ENCODE data around the gene CALN1. TPM values are rescaled to one million over a fixed set of nuclear protein-coding genes. Genes with fewer than 3 reads are reported as not detected.

The CALN1 gene
- polyA plus RNA-seq, 3 donors = under 0.01 TPM; not detected in 2

DNA sequence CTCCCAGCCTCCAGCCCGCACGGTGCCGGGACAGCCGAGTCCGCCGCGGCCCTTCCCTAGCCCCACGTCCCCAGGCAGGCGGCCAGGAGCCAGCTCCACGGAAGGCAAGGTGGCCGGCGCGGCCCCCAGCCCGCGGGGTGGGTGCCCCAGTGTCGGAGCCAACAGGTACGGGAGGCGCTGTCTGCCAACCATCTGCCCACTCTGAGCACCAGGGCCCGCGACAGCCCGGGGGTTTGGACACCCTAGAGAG, 75.8 kb downstream of the CALN1 start:
- Mint-ChIP-seq H3K27me3 (ENCODE audit: low read depth in 3 of 3) (peaks cover 44 to 52% (median 50%) of the 10 kb centered on the region in 3 donors), H3K9me3 (peaks cover 4 to 17% (median 8%) of the 10 kb centered on the region in 7 donors), H3K4me1 (peaks cover 4% of the 10 kb centered on the region), H3K27ac (no peak overlapping the region), H3K36me3 (no peaks in the 10 kb centered on the region), H3K4me3 (peak overlapping the region in 1 of 2 donors; percentile 65)
- Histone ChIP-seq H3K4me2 (replicated peaks; ENCODE audit: extremely low read depth, low read length, poor library complexity, severe bottlenecking) (peak overlapping the region; percentile 49), H3K36me3 (replicated peaks in 1 of 2; ENCODE audit: control insufficient read depth in 1 of 2, insufficient read depth in 2 of 2, low read length in 2 of 2) (no peaks in the 10 kb centered on the region), H3K79me2 (ENCODE audit: insufficient read depth, low read length) (no peaks in the 10 kb centered on the region), H3K4me3 (replicated peaks in 1 of 3; ENCODE audit: low read depth in 2 of 3, low read length in 3 of 3) (peak overlapping the region in 1 of 3 experiments; percentile 30), H3K4me1 (ENCODE audit: control insufficient read depth in 1 of 2, insufficient read depth in 2 of 2, low read length in 2 of 2) (peaks cover 0 to 18% of the 10 kb centered on the region in 2 donors), H3K9me3 (replicated peaks in 1 of 2; ENCODE audit: control insufficient read depth in 1 of 2, insufficient read depth in 1 of 2, low read length in 2 of 2) (peaks cover 4 to 9% of the 10 kb centered on the region in 2 donors), H3K27me3 (ENCODE audit: control insufficient read depth in 2 of 2, insufficient read depth in 2 of 2, low read length in 2 of 2) (peaks cover 31 to 46% of the 10 kb centered on the region in 2 donors), H2AFZ (ENCODE audit: insufficient read depth, low read depth, low read length, poor library complexity, severe bottlenecking) (no peak overlapping the region), H3K9ac (ENCODE audit: insufficient read depth, low read length, poor library complexity, severe bottlenecking) (no peak overlapping the region), H3K27ac (ENCODE audit: low read depth in 1 of 2, low read length in 2 of 2) (no peak overlapping the region), H4K20me1 (ENCODE audit: insufficient read depth, low read length) (no peaks in the 10 kb centered on the region)
- intact Hi-C loops (cut with micrococcal nuclease) = no loop called here
- no peak for DNase-seq
- 0% methylated on average over 21 of the region's 21 CpGs for WGBS (ENCODE audit: insufficient coverage)
- TF ChIP-seq CTCF (IDR thresholded peaks at IDR 0.05) = no peak

GRCh38 chr7:72335561-72336381, 76.4 kb downstream of the CALN1 start:
- H3K9me3 ChIP-seq (replicated peaks in 1 of 2; ENCODE audit: control insufficient read depth in 1 of 2, insufficient read depth in 1 of 2, low read length in 2 of 2) = peaks cover 4 to 9% of the 10 kb centered on the region in 2 donors
- H3K27me3 ChIP-seq (ENCODE audit: control insufficient read depth in 2 of 2, insufficient read depth in 2 of 2, low read length in 2 of 2) = peaks cover 31 to 46% of the 10 kb centered on the region in 2 donors
- no peaks in the 10 kb centered on the region for H3K79me2 ChIP-seq (ENCODE audit: insufficient read depth, low read length)
- H3K4me3 ChIP-seq (replicated peaks in 1 of 3; ENCODE audit: low read depth in 2 of 3, low read length in 3 of 3) = peak overlapping the region in 1 of 3 experiments; percentile 30
- H3K4me2 ChIP-seq (replicated peaks; ENCODE audit: extremely low read depth, low read length, poor library complexity, severe bottlenecking) = peak overlapping the region; percentile 49
- intact Hi-C loops (cut with micrococcal nuclease) = no loop called here
- peaks cover 0 to 18% of the 10 kb centered on the region in 2 donors for H3K4me1 ChIP-seq (ENCODE audit: control insufficient read depth in 1 of 2, insufficient read depth in 2 of 2, low read length in 2 of 2)
- Mint-ChIP-seq H3K9me3 (peaks cover 4 to 17% (median 8%) of the 10 kb centered on the region in 7 donors), H3K27me3 (ENCODE audit: low read depth in 3 of 3) (peaks cover 44 to 51% (median 50%) of the 10 kb centered on the region in 3 donors), H3K4me3 (peak overlapping the region in 1 of 2 donors; percentile 74), H3K4me1 (peaks cover 4% of the 10 kb centered on the region), H3K27ac (no peak overlapping the region), H3K36me3 (no peaks in the 10 kb centered on the region)
- no peak overlapping the region for H3K27ac ChIP-seq (ENCODE audit: low read depth in 1 of 2, low read length in 2 of 2)
- WGBS (ENCODE audit: insufficient coverage) = under 1% methylated on average over 61 of the region's 62 CpGs
- no peak overlapping the region for H2AFZ ChIP-seq (ENCODE audit: insufficient read depth, low read depth, low read length, poor library complexity, severe bottlenecking)
- DNase-seq = no peak
- H3K9ac ChIP-seq (ENCODE audit: insufficient read depth, low read length, poor library complexity, severe bottlenecking) = no peak overlapping the region
- H3K36me3 ChIP-seq (replicated peaks in 1 of 2; ENCODE audit: control insufficient read depth in 1 of 2, insufficient read depth in 2 of 2, low read length in 2 of 2) = no peaks in the 10 kb centered on the region
- H4K20me1 ChIP-seq (ENCODE audit: insufficient read depth, low read length) = no peaks in the 10 kb centered on the region
- TF ChIP-seq CTCF (IDR thresholded peaks at IDR 0.05) = no peak

All from CD14-positive monocyte (primary cell).